Measurements from ENCODE around the gene GSE1.

Gene GSE1

DNA sequence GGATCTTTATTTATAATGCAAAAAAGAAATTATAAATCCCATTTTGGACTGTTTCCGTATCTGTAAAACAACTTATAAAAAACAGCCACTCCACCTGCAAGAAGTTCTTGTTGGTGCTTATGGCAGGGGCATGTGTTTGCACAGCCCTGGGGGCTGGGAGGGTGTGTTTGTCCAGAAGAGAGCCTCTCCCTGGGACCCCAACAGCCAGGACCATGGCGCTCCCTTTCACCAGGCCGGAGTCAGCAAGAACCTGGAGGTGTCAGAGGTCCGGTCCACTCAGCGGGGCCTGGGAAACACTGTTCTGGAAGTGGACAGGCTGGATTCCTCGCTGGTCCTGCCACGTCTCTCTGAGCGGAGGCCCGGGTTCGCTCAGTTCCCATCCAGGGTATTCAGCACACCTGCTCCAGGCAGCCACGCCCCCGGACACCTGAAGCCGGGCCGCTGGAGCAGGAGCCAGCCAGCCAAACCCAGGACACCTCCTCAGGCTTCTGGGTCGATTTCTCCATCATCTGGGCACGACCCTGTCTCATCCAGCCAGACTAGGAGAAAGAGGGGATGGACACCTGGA is 94.5 kb downstream of the GSE1 start:
- DNase-seq (ENCODE audit: low read depth): no peak

DNA sequence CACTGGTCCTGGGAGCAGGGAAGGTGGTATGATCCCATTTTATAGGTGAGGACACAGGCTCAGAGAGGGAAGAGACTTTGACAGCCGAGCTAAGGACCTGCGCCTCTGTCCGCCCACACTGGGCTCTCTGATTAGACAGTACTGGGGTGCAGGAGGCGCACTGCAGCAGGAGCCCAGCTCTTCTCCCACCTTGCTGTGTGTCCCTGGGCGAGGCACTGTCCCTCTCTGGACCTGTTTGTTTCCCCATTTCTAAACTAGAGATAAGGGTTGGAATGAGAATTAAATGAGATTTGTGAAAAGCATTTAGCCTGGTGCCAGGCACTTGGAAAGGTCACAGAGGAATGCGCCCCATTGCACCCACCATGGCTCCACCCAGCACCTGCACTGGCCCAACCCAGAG is 95.2 kb downstream of the GSE1 start:
- DNase-seq (ENCODE audit: low read depth): no peak

- no peak for DNase-seq (ENCODE audit: low read depth)
Observed at GRCh38 chr16:85709766-85710585, 96.9 kb downstream of the GSE1 start.

DNA sequence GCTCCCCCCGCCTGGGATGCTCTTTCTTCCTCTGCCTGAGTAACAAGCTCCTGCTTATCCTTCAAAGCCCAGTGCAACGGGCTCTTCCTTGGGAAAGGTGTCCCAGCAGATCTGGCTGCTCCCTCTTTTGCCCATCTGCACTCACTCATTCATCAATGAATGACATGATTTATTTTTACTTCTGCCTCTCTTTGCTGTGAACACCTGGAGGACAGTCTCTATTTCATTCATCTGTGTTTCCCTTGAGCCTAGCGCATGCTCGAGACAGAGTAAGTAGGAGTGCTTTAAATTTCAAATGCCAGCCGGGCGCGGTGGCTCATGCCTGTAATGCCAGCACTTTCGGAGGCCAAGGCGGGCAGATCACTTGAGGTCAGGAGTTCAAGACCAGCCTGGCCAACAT is 97.6 kb downstream of the GSE1 start:
- DNase-seq (ENCODE audit: low read depth): no peak

DNA sequence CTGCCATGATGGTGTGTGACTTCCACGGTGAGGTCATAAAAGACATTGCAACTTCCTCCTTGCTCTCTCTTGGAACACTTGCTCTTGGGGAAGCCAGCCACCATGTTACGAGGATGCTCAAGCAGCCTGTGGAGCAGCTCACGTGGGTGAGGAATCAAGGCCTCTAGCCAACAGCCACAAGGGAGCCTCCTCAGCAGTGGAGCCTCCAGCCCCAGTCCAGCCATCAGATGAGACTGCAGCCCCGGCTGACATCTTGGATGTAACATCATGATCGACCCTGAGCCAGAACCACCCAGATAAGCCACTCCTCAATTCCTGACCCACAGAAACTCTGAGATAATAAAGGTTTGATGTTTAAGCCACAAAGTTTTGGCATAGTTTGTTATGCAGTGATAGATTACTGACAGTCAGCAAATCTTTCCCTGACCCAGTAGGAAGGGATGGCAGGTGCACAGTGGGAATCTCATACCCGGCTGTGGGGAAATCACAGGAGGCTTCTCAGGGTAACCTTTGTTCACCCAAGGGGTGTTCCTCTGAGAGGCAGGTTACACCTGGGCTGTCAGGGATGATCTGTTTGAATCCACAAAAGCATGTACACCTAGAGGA is 99.0 kb downstream of the GSE1 start:
- DNase-seq (ENCODE audit: low read depth): no peak

DNA sequence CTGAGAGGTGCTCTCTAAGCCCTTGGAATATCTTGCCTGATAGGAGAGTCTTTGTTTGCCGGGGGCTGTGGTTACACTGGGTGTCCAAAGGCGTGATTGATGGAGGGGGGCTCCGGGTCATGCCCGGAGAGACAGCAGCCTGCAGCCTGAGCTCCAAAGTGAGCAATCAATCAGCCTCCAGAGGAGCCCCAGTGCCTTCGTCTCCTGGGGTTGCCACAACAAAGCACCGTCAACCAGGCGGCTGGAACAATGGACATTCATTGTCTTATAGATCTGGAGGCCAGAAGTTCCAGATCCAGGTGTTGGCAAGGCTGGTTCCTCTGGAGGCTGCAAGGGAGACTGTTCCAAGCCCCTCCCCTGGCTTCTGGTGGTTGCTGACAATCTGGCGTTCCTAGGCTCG is 99.7 kb downstream of the GSE1 start:
- DNase-seq (ENCODE audit: low read depth): no peak

DNA sequence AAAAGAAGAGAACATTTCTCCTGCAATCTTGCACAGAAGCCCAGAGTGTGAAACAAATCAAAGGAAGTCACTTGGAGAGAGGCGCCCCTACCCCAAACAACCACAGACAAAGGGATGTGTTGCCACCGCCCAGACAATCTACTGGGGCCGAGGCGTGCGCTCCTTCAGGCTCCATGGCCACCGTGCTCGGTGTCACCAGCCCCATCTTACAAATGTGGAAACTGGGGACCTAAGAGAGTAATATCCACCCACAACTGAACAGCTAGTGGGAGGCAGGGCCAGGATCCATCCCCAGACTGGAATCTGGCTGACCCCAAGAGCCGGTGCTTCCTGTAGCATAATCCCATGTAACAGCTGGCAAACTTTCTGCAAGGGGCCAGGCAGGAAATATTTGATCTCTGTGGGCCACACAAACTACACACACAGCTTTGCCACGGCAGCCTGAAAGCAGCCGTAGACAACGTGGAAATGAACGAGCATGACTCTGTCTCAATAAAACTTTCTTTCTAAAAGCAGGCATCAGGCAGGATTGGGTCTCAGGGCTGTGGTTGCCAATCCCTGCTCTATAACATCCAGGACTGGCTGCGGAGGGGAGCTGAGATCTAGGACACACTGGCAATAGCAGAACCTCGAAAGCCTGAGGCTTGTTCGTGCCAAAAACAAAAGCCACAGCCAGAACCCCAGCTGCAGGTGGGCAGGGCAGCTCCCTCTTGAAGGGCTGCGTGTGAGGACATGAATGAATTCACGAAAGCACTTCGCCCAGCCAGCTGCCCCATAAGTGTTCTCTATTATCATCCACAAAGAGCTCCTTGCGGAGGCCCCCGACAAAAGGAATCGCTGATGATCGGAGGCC is 102.3 kb downstream of the GSE1 start:
- no peak for DNase-seq (ENCODE audit: low read depth)

GRCh38 chr16:85716022-85716679 is 103.0 kb downstream of the GSE1 start:
- no peak for DNase-seq (ENCODE audit: low read depth)

DNA sequence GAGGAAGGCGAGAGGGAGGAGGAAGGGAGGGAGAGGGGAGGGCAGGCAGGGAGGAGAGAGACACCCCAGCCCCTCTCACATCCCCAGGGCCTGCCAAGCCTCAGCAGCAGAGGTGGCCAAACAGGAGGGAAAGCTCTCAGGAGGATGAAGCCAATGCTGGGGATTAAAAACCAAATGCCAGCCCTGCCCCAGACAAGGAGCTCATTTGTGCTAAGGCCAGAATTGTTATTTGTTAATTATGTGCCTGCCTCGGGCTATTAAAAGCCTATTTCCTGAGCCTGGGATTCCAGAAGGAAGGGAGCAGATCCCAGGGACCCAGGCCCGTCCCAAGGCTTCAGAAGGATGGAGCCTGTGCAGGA is 103.5 kb downstream of the GSE1 start:
- DNase-seq (ENCODE audit: low read depth): no peak

DNA sequence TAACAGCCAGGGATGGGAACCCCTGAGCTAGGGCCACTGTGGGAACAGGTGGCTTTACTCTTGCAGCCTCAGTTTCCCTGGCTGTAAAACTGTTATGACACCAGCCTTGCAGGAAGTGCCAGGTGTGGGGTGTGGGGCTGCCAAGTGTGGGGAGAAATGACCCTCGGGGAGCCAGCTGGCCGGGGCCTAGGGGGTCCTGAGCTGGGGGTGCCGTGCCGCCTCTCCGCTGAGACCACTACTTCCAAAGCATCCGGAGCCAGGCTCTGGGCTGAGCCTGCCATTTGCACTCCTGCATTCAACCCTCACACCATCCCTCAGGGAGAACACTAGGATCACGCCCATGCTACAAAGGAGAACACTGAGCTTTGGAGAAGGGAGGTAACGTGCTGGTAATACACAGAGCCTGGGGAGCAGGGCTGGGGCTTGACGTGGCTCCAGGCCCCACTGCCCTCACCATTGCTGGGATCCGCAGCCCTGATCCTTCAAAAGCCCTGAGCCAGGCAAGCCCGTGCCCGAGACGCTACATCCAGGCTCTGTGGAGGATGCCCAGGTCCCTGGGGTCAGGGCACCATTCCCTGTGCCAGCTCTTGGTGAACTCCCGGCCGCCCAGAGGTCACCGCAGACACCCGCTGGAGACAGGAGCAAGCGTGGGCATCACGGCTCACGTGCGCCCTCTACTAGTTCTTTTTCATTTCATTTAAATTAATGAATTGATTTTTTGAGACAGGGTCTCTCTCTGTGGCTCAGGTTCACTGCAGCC is 104.5 kb downstream of the GSE1 start:
- no peak for DNase-seq (ENCODE audit: low read depth)

GRCh38 chr16:85718153-85718477 is 105.0 kb downstream of the GSE1 start:
- no peak for DNase-seq (ENCODE audit: low read depth)

DNA sequence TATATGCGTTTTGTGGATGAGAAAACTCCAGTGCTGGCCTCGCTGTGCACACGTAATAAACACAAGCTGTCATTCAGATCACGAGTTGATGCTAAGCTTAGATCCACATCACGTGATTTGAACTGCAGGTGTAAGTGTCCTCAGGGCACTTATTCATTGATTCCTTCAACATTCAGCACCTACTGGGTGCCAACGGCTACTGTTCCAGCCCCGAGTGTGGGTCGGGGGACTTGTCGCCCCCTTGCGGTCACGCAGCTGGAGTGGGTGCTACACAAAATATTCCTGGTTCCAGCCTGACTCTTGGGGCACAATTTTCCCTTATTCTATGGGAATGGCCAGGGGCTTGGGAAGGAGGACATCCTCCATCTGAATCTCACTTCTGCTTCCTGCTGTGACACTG is 105.6 kb downstream of the GSE1 start:
- DNase-seq (ENCODE audit: low read depth): no peak

DNA sequence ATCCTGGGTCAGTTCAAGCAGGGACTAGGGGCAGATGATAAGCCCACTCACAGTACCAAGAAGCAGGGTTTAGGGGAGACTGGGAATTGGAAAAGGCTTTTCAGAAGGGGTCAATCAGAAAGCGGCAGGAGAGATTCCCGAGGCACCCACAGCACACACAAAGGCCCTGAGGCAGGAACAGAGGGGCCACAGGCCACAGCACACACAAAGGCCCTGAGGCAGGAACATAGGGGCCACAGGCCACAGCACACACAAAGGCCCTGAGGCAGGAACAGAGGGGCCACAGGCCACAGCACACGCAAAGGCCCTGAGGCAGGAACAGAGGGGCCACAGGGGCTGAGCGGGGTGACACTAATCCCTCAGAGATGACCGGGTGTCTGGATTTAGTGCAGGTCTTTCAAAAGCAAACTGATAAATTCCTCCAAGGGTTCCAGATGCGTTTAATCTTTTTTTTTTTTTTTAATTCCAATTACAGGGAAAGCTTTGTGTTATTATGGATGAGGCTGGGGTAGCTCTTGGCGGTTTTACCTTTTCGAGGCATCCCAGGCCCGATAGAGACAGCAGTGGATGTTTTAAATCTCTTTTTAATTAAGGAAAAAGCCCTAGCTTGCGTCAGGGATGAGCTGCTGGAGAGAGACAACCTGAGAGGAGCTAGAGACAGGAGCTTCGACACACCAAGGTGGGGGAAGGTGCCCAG is 106.6 kb downstream of the GSE1 start:
- DNase-seq (ENCODE audit: low read depth): no peak

GRCh38 chr16:85720302-85720637 is 107.1 kb downstream of the GSE1 start:
- no peak for DNase-seq (ENCODE audit: low read depth)

DNA sequence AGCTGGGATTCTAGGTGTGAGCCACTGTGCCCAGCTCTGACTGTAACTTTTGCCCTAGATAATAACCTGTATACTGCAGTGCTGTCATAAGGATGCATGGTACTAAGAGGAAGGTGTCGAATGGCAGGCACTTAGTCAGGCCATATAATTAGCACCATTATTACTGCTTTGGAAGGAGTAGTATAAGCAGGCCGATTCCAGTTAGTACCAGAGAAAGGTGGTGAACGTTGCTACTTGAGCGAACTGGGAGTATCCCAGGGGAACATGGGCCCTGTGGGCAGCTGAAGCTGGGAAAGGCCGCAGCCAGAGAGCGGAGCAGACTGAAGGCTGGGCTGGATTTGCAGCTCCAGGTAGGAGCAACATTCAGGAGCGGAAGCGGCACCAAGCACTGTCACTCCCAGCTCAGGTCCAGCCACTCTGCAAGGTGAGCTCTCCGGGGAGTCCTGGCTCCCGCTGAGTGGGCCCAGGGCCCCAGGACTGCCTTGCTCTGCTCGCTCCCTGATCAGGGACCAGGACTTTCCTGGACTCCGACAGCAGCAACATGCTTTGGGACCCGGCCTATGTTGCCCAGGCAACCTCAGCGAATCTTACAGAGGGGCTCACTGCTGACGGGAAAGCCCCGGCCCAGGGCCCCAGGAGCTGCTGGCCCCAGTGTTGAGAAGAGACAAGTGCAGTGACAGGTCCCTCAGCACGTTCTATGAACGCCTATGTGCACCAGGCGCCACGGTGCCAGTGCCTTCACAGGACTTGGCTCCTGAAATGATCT is 109.2 kb downstream of the GSE1 start:
- DNase-seq (ENCODE audit: low read depth): no peak

DNA sequence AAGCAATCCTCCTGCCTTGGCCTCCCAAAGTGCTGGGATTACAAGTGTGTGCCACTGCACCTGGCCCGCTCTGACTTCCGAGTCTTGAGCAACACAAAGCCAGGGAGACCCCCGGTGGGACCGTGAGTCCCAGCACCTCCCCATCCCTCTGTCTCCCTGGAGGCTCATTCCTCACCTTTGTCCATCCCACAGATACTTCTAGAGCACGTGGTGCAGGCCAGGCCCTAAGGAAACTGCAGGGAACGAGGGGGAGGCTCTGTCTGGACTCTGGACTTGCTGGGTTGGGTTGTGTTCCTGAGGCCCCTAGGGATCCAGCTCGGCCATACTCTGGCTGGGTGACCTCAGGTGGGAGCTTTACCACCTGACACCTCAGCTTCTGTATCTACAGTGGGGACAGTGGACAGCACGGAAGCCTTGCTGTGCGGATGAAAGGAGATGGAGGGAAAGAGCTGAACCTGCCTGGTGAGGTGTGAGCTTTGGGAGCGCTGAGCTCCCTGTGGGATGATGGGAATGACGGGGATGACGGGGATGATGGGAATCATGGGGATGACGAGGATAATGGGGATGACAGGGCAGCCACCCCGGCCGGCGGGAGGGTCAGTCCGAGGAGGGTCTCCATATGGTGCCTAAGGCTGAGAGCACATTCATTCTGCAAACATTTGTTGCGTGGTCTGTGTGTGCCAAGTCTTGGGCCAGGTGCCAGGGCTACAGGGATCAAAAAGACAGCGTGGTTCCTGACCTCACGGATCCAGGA is 111.2 kb downstream of the GSE1 start:
- no peak for DNase-seq (ENCODE audit: low read depth)

DNA sequence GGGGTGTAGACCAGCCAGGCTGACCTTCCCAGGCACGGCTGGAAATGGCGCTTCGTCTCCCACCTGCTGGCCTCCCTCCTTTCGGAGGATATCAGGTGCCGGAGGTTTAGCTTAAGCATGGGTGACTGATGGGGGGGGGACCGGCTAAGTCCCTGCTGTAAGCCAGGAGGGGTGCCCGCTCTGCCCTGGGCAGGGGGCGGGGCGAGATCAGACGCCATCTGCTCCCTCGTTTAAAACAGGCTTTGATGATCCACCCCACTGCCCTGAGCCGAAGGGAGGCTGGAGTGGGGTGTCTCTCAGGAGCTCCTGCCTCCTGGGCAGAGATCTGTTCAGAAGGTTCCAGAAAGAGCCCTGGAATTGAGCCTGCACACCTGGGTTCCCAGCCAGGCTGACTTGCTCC is 111.8 kb downstream of the GSE1 start:
- no peak for DNase-seq (ENCODE audit: low read depth)
